HepG2 (cell line): ENCODE results near the gene NCOA6. TPM values are rescaled to one million over a fixed set of nuclear protein-coding genes. Genes with fewer than 3 reads are reported as not detected.

Experiments used
- GFI1 ChIP-seq: sonication (generic); formaldehyde crosslinking; IDR thresholded peaks from 2 replicates; pipeline ENCODE4 v1.5.0; 2020; ENCODE audit warnings: missing genetic modification reagents, mild to moderate bottlenecking, borderline replicate concordance
- HIVEP1 ChIP-seq: sonication (generic); formaldehyde crosslinking; IDR thresholded peaks from 2 replicates; pipeline ENCODE4 v1.4.0; 2020; ENCODE audit warnings: mild to moderate bottlenecking, missing genetic modification reagents
- HNF4A ChIP-seq: sonication (generic); formaldehyde crosslinking; IDR thresholded peaks from 2 replicates; pipeline ENCODE4 v1.4.0; 2020; ENCODE audit warnings: missing genetic modification reagents
- PAX8 ChIP-seq: sonication (generic); formaldehyde crosslinking; IDR thresholded peaks from 2 replicates; pipeline ENCODE4 v1.8.0; 2022; ENCODE audit warnings: mild to moderate bottlenecking, missing genetic modification reagents, borderline replicate concordance
- RXRA ChIP-seq: sonication (generic); formaldehyde crosslinking; IDR thresholded peaks from 2 replicates; pipeline ENCODE4 v1.5.1; 2020; ENCODE audit warnings: missing genetic modification reagents
- TEAD2 ChIP-seq: sonication (generic); formaldehyde crosslinking; IDR thresholded peaks from 2 replicates; pipeline ENCODE4 v1.9.0; 2021; ENCODE audit warnings: missing genetic modification reagents
- ZNF432 ChIP-seq: sonication (generic); formaldehyde crosslinking; IDR thresholded peaks from 2 replicates; pipeline ENCODE4 v1.5.0; 2020; ENCODE audit warnings: missing genetic modification reagents, mild to moderate bottlenecking, borderline replicate concordance
- polyA plus RNA-seq, 8 experiments: library from polyadenylated mRNA; depleted of rRNA in 3 of 8; stranded (reverse) in 7 of 8; unstranded in 1 of 8; fragments of >200 nt; fragmentation: Illumina TruSeq in 4 of 8; extraction: Trizol in 4 of 8; gene quantifications; 2 replicates each; pipeline versions ENCODE4 v1.2.1 to v1.2.3, GENCODE V29; 2011 to 2016; ENCODE audit warnings: low read depth in 4 of 8, missing spikeins in 1 of 8, mixed read lengths in 1 of 8; ENCODE audit not compliant: insufficient read depth in 1 of 8
- total RNA-seq, 5 experiments: library from RNA; depleted of rRNA; stranded (reverse); fragments of >200 nt; fragmentation: Illumina TruSeq; extraction: Trizol; gene quantifications; 2 replicates each; pipeline ENCODE4 v1.2.3, GENCODE V29; 2016; ENCODE audit warnings: low read depth in 1 of 5
- TF ChIP-seq, protein P1 (sequence below): sonication (generic); formaldehyde crosslinking; IDR thresholded peaks from 2 replicates; pipeline ENCODE4 v1.4.0; 2020; ENCODE audit warnings: missing genetic modification reagents, borderline replicate concordance
- TF ChIP-seq, protein P2 (sequence below): sonication (generic); formaldehyde crosslinking; IDR thresholded peaks from 2 replicates; pipeline ENCODE4 v1.9.0; 2021; ENCODE audit warnings: missing genetic modification reagents, borderline replicate concordance
- TF ChIP-seq, protein P3 (sequence below): sonication (generic); formaldehyde crosslinking; IDR thresholded peaks from 2 replicates; pipeline ENCODE4 v1.4.0; 2020; ENCODE audit warnings: missing genetic modification reagents
- TF ChIP-seq, protein P4 (sequence below): fragments of 450-650 bp; IDR thresholded peaks from 2 replicates; pipeline ENCODE4 v1.6.1; 2017; ENCODE audit warnings: mild to moderate bottlenecking
- TF ChIP-seq, protein P5 (sequence below): sonication (generic); formaldehyde crosslinking; IDR thresholded peaks from 2 replicates; pipeline ENCODE4 v1.4.0; 2020; ENCODE audit warnings: missing genetic modification reagents

NCOA6 gene
- total and polyA plus RNA-seq, 2 of the 13 experiments (the other 11 are each of a cell fraction or from before 2014, with no cell fraction given), result 11.2 to 29.3 TPM

DNA sequence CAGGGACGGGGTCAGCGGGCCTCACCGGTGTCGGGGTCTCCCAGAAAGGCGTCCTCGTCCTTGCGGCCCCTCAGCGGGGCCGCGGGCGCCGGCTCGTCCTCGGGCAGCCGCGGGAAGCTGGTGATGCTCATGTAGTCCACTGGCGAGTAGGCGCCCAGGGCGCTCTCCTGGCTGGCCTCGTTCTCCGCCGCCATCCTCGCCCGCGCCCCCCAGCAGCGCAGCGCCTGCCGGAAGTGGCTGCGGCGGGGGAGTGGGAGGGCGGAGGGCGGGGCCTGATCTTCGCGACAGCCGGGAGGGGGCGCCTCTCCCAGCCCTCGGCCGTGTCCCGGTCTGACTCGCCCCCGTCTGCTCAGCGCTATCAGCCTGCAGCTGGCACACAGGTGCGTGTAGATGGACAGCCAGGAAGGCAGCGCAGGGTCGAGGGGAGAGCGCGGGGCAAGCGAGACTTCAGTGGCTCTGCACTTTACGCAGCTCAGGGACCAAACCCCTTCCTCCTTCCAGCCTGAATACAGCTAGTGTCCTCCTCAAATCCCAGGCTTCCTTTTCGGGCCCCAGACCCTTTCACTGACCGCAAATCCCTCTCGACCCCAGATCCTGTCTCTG lies 47.3 kb upstream of the NCOA6 start, which contains the start of gene GGT7 (continued):
- TF ChIP-seq GFI1 (peak; percentile 50; the same call in 1 of the 2 replicates), TEAD2 (CRISPR knock-in tag) (no peak), RXRA (CRISPR knock-in tag) (peak; percentile 98), HNF4A (CRISPR knock-in tag) (no peak), HIVEP1 (peak; percentile 77), PAX8 (peak; percentile 21; the same call in 1 of the 2 replicates), ZNF432 (CRISPR knock-in tag) (peak; percentile 87)
- TF ChIP-seq, protein P1, sequence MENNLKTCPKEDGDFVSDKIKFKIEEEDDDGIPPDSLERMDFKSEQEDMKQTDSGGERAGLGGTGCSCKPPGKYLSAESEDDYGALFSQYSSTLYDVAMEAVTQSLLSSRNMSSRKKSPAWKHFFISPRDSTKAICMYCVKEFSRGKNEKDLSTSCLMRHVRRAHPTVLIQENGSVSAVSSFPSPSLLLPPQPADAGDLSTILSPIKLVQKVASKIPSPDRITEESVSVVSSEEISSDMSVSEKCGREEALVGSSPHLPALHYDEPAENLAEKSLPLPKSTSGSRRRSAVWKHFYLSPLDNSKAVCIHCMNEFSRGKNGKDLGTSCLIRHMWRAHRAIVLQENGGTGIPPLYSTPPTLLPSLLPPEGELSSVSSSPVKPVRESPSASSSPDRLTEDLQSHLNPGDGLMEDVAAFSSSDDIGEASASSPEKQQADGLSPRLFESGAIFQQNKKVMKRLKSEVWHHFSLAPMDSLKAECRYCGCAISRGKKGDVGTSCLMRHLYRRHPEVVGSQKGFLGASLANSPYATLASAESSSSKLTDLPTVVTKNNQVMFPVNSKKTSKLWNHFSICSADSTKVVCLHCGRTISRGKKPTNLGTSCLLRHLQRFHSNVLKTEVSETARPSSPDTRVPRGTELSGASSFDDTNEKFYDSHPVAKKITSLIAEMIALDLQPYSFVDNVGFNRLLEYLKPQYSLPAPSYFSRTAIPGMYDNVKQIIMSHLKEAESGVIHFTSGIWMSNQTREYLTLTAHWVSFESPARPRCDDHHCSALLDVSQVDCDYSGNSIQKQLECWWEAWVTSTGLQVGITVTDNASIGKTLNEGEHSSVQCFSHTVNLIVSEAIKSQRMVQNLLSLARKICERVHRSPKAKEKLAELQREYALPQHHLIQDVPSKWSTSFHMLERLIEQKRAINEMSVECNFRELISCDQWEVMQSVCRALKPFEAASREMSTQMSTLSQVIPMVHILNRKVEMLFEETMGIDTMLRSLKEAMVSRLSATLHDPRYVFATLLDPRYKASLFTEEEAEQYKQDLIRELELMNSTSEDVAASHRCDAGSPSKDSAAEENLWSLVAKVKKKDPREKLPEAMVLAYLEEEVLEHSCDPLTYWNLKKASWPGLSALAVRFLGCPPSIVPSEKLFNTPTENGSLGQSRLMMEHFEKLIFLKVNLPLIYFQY (CRISPR knock-in tag), result no peak
- TF ChIP-seq, protein P2, sequence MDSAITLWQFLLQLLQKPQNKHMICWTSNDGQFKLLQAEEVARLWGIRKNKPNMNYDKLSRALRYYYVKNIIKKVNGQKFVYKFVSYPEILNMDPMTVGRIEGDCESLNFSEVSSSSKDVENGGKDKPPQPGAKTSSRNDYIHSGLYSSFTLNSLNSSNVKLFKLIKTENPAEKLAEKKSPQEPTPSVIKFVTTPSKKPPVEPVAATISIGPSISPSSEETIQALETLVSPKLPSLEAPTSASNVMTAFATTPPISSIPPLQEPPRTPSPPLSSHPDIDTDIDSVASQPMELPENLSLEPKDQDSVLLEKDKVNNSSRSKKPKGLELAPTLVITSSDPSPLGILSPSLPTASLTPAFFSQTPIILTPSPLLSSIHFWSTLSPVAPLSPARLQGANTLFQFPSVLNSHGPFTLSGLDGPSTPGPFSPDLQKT (CRISPR knock-in tag), result no peak; the same call in 1 of the 2 replicates
- TF ChIP-seq, protein P3, sequence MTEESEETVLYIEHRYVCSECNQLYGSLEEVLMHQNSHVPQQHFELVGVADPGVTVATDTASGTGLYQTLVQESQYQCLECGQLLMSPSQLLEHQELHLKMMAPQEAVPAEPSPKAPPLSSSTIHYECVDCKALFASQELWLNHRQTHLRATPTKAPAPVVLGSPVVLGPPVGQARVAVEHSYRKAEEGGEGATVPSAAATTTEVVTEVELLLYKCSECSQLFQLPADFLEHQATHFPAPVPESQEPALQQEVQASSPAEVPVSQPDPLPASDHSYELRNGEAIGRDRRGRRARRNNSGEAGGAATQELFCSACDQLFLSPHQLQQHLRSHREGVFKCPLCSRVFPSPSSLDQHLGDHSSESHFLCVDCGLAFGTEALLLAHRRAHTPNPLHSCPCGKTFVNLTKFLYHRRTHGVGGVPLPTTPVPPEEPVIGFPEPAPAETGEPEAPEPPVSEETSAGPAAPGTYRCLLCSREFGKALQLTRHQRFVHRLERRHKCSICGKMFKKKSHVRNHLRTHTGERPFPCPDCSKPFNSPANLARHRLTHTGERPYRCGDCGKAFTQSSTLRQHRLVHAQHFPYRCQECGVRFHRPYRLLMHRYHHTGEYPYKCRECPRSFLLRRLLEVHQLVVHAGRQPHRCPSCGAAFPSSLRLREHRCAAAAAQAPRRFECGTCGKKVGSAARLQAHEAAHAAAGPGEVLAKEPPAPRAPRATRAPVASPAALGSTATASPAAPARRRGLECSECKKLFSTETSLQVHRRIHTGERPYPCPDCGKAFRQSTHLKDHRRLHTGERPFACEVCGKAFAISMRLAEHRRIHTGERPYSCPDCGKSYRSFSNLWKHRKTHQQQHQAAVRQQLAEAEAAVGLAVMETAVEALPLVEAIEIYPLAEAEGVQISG (CRISPR knock-in tag), result peak; percentile 89
- TF ChIP-seq, protein P4, sequence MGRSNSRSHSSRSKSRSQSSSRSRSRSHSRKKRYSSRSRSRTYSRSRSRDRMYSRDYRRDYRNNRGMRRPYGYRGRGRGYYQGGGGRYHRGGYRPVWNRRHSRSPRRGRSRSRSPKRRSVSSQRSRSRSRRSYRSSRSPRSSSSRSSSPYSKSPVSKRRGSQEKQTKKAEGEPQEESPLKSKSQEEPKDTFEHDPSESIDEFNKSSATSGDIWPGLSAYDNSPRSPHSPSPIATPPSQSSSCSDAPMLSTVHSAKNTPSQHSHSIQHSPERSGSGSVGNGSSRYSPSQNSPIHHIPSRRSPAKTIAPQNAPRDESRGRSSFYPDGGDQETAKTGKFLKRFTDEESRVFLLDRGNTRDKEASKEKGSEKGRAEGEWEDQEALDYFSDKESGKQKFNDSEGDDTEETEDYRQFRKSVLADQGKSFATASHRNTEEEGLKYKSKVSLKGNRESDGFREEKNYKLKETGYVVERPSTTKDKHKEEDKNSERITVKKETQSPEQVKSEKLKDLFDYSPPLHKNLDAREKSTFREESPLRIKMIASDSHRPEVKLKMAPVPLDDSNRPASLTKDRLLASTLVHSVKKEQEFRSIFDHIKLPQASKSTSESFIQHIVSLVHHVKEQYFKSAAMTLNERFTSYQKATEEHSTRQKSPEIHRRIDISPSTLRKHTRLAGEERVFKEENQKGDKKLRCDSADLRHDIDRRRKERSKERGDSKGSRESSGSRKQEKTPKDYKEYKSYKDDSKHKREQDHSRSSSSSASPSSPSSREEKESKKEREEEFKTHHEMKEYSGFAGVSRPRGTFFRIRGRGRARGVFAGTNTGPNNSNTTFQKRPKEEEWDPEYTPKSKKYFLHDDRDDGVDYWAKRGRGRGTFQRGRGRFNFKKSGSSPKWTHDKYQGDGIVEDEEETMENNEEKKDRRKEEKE, result no peak
- TF ChIP-seq, protein P5, sequence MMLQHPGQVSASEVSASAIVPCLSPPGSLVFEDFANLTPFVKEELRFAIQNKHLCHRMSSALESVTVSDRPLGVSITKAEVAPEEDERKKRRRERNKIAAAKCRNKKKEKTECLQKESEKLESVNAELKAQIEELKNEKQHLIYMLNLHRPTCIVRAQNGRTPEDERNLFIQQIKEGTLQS (CRISPR knock-in tag), result peak; percentile 59; the same call in 1 of the 2 replicates
